K562 (cell line): ENCODE data around the gene NQO2. TPM values are rescaled to one million over a fixed set of nuclear protein-coding genes. Genes with fewer than 3 reads are reported as not detected.
A peak's percentile ranks its signal among the peaks of the same experiment; 100 is the strongest.
"Not testable (repeated sequence)": the region's sequence is repeated elsewhere in the genome, so short reads cannot be mapped to it uniquely, and the experiment has no call there.

Experiments
- CEBPG ChIP-seq, 3 experiments: fragments of 200-800 bp in 1 of 3; sonication (Bioruptor generic) in 1 of 3; sonication (generic) in 1 of 3; formaldehyde crosslinking in 1 of 3; IDR thresholded peaks in 2 of 3; conservative IDR thresholded peaks in 1 of 3; 2 replicates each; pipeline versions ENCODE4 v1.6.1 to v1.8.0; 2016 to 2022; ENCODE audit warnings: missing compliant biosample characterization in 2 of 3, missing genetic modification characterization in 2 of 3, mild to moderate bottlenecking in 1 of 3, missing genetic modification reagents in 1 of 3
- CREM ChIP-seq: IDR thresholded peaks from 2 replicates; pipeline ENCODE4 v1.6.1; 2014; ENCODE audit warnings: antibody characterized with exemption, low read depth
- NRF1 ChIP-seq, 2 experiments: fragments of 450-650 bp; IDR thresholded peaks in 1 of 2; conservative IDR thresholded peaks in 1 of 2; 2 replicates each; pipeline ENCODE4 v1.6.1; 2014; ENCODE audit warnings: mild to moderate bottlenecking in 2 of 2
- PKNOX1 ChIP-seq: fragments of 450-650 bp; IDR thresholded peaks from 2 replicates; pipeline ENCODE4 v1.6.1; 2016
- RBBP5 ChIP-seq: fragments of 200-600 bp; sonication (generic); IDR thresholded peaks from 2 replicates; pipeline ENCODE4 v1.6.1; 2012; ENCODE audit warnings: borderline replicate concordance, mild to moderate bottlenecking, low read length, control low read depth, inconsistent platforms; ENCODE audit not compliant: insufficient read depth, poor library complexity, severe bottlenecking
- REST ChIP-seq, 2 experiments: fragments of 450-650 bp; formaldehyde crosslinking in 1 of 2; IDR thresholded peaks; 2 replicates each; pipeline versions ENCODE4 v1.4.0 to v1.6.1; 2014 to 2020; ENCODE audit warnings: mild to moderate bottlenecking in 2 of 2, borderline replicate concordance in 1 of 2, low read depth in 1 of 2
- SMAD3 ChIP-seq: fragments of 450-650 bp; formaldehyde crosslinking; conservative IDR thresholded peaks from 2 replicates; pipeline ENCODE4 v1.4.0; 2020; ENCODE audit warnings: mild to moderate bottlenecking
- polyA plus RNA-seq, 8 experiments: library from polyadenylated mRNA; depleted of rRNA in 4 of 8; stranded (reverse) in 5 of 8; unstranded in 3 of 8; fragments of >200 nt; fragmentation: Nextera tagmentation in 2 of 8; fragmentation: Illumina TruSeq in 1 of 8; extraction: Ambion mirVana in 2 of 8; extraction: Trizol in 1 of 8; gene quantifications; 2 replicates each; pipeline versions ENCODE4 v1.2.1 to v1.2.3, GENCODE V29; 2011 to 2014; ENCODE audit warnings: inconsistent platforms in 1 of 8, missing spikeins in 1 of 8
- total RNA-seq, 7 experiments: library from RNA; depleted of rRNA in 6 of 7; stranded (reverse); fragments of >200 nt in 6 of 7; fragmentation: Illumina TruSeq in 2 of 7; extraction: Trizol in 2 of 7; gene quantifications; 2 replicates each; pipeline versions ENCODE4 v1.2.1 to v1.2.3, GENCODE V29; 2011 to 2021; ENCODE audit warnings: low replicate concordance in 1 of 7
- TF ChIP-seq, protein P1 (sequence below), 2 experiments: fragments of 450-650 bp; conservative IDR thresholded peaks; 2 replicates each; pipeline ENCODE4 v1.6.1; 2017; ENCODE audit warnings: mild to moderate bottlenecking in 2 of 2, moderate library complexity in 2 of 2
- TF ChIP-seq, protein P2 (sequence below), 3 experiments: fragments of 200-800 bp in 1 of 3; fragments of 250-450 bp in 1 of 3; fragments of 450-650 bp in 1 of 3; sonication (Bioruptor Pico) in 1 of 3; sonication (Bioruptor generic) in 1 of 3; formaldehyde crosslinking in 1 of 3; IDR thresholded peaks; 2 replicates each; pipeline versions ENCODE4 v1.6.1 to v1.8.0; 2016 to 2022; ENCODE audit warnings: mild to moderate bottlenecking in 2 of 3, missing genetic modification characterization in 2 of 3, missing compliant biosample characterization in 1 of 3, moderate library complexity in 1 of 3

The NQO2 gene
- total and polyA plus RNA-seq, 9 of the 15 experiments (the other 6 are each of a cell fraction or from before 2014, with no cell fraction given): 54.6 to 214 (median 116) TPM

DNA sequence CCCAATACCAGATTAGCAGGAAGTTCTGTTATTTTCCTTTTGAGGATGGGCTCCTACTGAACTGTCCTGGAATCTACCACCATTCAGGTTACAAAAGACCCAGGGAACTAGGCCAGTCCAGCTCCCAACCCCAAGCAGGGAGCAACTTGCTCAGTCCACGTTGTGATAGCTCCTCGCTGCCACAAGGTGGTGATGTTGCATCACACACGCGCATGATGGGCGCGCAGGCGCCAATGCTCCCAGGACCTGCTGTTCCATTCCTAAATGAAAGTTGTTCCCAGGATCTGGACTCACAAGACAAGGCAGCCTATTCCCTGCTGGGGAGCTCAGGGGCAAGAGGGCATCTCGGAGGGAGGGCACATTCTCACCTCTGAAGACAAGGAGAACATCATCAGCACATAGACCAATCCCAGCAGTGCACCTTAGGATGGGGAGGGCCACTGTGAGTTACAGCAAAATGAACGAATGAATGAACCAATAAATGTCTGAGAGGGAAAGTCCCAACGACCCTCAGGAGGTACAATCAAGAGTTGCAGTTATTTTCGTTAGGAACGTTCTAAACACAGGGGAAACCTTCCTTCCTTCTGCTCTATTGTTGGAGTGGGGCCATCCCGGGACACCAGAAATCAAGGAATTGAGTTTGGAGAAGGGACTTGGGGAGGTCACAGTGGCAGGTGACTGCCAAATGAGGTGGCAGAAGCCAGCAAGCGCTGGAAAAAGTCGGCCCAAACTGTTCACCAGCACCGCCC is 1.3 kb upstream of the NQO2 start (continued):
- TF ChIP-seq REST (IDR thresholded peaks at IDR 0.05; ENCODE audit: borderline replicate concordance) (peak; percentile 78), SMAD3 (CRISPR knock-in tag) (0 out of 2 replicates have a peak, but pooled peaks have one; percentile 10), PKNOX1 (peak; percentile 91), RBBP5 (peak; percentile 0), CEBPG (CRISPR knock-in tag; IDR thresholded peaks at IDR 0.05) (peak; percentile 54; the same call in 1 of the 2 replicates), CEBPG (tag; conservative IDR thresholded peaks at IDR 0.05 in 1 of 2, IDR thresholded peaks at IDR 0.05 in 1 of 2) (peak; percentile 48 to 80), CREM (peak; percentile 10; the same call in 1 of the 2 replicates), NRF1 (conservative IDR thresholded peaks at IDR 0.05 in 1 of 2, IDR thresholded peaks at IDR 0.05 in 1 of 2) (peak; percentile 82 to 86)
- not testable (repeated sequence) for TF ChIP-seq REST (CRISPR knock-in tag; IDR thresholded peaks at IDR 0.05; ENCODE audit: low read depth)
- TF ChIP-seq, protein P1, sequence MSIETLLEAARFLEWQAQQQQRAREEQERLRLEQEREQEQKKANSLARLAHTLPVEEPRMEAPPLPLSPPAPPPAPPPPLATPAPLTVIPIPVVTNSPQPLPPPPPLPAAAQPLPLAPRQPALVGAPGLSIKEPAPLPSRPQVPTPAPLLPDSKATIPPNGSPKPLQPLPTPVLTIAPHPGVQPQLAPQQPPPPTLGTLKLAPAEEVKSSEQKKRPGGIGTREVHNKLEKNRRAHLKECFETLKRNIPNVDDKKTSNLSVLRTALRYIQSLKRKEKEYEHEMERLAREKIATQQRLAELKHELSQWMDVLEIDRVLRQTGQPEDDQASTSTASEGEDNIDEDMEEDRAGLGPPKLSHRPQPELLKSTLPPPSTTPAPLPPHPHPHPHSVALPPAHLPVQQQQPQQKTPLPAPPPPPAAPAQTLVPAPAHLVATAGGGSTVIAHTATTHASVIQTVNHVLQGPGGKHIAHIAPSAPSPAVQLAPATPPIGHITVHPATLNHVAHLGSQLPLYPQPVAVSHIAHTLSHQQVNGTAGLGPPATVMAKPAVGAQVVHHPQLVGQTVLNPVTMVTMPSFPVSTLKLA (conservative IDR thresholded peaks at IDR 0.05): peak; percentile 21 to 50; a peak in 1 of 4 replicates
- TF ChIP-seq, protein P2, sequence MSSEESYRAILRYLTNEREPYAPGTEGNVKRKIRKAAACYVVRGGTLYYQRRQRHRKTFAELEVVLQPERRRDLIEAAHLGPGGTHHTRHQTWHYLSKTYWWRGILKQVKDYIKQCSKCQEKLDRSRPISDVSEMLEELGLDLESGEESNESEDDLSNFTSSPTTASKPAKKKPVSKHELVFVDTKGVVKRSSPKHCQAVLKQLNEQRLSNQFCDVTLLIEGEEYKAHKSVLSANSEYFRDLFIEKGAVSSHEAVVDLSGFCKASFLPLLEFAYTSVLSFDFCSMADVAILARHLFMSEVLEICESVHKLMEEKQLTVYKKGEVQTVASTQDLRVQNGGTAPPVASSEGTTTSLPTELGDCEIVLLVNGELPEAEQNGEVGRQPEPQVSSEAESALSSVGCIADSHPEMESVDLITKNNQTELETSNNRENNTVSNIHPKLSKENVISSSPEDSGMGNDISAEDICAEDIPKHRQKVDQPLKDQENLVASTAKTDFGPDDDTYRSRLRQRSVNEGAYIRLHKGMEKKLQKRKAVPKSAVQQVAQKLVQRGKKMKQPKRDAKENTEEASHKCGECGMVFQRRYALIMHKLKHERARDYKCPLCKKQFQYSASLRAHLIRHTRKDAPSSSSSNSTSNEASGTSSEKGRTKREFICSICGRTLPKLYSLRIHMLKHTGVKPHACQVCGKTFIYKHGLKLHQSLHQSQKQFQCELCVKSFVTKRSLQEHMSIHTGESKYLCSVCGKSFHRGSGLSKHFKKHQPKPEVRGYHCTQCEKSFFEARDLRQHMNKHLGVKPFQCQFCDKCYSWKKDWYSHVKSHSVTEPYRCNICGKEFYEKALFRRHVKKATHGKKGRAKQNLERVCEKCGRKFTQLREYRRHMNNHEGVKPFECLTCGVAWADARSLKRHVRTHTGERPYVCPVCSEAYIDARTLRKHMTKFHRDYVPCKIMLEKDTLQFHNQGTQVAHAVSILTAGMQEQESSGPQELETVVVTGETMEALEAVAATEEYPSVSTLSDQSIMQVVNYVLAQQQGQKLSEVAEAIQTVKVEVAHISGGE (CRISPR knock-in tag; IDR thresholded peaks at IDR 0.05): 0 out of 6 replicates have a peak, but pooled peaks of 1 of the 3 experiments have one; percentile 22
